HuH-7 (cell line): ENCODE data around the gene THRA.

Experiments used
- DNase-seq: peaks from one replicate; pipeline ENCODE4 v3.0.0; 2011; ENCODE audit warnings: low spot score

Gene THRA

DNA sequence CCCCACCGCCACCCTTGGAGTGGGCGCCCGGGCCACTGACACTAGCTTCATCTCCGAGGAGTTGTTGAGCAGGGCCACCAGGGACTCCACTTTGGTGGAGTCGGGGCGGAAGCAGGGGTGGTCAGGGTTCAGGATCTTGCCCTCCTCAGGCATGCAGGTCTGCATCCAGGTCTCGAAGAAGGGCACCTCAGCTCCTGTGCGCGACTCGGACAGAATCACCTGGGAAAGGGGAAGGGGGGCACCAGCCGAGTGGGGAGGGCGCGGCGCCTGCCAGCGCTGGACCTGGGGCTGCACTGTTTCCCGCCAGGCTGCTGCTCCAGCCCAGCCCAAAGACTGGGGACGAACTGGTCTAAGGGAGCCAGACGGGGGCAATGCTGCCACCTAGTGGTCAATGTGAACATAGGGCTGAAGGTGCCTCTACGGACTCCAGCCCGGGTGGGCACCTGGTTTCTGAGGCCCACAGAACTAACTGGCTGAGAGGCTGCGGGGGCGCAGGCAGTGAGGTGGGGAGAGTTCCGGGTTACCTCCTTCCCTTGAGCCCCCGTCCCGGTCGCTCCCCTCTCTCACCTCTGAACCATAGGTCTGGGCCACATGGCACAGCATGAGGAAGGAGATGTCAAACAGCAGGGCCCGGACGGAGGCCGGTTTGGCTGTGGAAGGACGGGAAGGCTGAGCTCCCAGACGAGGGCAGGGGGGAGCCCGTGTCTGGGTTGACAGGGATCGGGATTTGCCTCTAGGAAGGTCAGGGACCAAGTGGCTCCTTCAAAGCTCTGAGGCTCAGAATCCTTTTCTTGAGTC, 35.8 kb upstream of the THRA start:
- DNase-seq, result peak; percentile 94

DNA sequence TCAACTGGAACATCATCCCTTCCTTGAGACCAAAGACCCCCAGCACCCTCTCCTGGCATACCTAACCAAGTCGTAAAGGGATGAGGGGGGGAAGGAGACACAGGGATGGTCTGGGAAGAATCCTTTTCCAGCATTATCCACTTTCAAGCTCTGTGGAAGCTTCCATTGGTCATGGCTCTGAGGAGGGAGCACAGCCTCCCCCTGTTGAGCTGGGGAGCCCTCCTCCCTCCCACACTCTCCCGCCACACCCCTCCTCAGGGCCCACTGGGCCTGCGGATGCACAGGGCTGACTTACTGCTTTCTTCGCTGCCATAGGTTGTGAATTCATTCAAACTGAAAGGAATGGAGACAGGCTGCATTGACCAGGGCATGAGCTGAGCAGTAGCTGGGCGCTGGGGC, 35.2 kb upstream of the THRA start:
- no peak for DNase-seq

DNA sequence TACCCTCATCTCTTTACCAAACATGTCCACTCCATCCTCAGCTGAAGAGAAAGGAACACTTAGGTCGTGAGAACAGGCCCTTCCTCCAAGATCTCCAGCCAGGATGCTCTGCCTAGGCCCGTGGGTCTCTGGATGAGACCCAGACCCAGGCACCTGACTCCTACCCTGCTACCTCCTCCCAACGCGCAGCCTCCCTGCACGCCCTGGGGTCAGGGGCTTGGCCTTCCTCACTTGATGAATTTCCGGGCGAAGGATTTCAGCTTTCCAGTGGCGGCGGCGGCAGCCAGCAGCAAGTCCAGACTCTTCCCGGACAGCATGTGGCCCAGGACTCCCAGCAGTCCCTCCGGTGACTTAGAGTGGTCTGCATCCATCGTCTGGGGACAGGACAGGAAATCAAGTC, 34.2 kb upstream of the THRA start:
- no peak for DNase-seq

DNA sequence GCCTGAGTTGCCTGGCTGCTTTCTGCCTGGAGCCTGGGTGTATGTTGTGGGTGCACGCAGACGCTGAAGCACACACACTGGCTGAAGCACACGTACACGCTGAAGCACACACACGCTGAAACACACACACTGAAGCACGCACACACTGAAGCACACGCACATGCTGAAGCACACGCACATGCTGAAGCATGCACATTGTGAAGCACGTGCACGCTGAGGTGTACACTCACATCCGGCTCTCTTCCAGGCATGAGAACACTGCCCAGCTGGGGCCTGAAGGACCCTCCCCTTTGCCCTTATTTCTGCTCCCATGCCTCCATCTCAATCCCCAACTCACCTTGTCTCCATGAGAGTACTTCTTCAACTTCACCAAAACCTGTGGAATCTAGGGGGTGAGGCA, 31.1 kb upstream of the THRA start:
- DNase-seq, result no peak

DNA sequence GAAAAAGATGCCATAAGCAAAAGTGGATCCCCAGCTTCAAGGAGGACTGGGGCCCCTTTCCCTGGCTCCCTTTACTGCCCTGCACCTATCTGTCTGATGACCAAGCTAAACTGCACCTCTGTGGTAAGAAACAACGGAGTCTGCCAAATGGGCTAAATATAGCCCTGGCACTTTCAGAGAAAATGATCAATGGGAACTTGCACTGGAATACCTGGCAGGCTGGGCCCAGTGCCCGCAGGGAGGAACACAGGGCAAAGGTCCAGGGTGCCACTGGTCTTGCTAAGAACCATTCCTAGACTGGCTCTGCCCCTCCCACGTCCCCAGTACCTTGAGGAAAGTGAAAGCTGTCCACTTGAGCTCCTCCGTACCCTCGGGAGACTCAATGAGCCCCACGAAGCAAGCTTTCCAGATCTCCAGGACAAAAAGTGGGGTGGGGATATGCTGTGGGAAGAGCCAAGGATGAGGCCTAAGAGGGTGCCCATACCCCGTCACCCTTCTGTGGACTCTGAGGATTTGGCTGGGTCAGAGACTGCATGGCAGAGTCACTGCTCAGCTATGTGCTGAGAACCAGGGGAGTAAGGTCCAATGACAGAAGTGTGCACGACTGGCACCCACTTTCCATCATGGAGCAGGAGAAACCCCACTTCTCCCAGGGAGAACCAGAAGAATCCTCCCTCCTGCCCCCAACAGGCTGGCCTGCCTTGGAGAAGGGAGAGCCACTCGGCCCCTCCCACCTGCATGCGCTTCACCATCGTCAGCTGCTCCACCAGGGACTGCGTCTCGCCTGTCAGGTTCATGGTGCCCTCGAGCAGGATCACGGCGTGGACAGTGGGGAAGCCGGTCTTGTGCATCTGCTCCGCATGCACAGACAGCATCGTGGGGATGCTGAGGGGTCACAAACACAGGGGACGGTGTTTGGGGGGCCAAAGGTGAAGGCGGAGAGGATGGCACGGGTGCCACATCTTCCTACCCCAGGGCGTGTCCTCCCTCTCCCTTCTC, 30.1 kb upstream of the THRA start:
- DNase-seq, result no peak

DNA sequence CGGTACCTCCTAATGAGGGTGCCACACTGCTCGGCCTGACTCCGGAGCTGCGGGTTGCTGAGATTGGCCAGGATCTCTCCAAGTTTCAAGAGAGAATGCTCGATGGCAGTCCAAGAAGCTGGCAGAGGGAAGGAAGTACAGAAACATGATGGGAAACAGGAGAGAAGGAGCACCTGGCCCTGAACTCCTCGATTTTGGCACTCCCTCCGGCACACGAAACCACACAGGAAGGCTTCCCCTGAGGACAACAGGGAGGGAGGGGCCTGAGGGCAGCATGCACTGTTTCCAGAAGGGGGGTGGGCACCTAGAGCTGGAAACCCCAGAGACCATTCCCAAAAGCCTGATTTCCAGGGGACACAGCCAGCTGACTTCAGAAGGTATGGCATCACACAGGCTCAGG, 29.4 kb upstream of the THRA start:
- DNase-seq, result no peak

DNA sequence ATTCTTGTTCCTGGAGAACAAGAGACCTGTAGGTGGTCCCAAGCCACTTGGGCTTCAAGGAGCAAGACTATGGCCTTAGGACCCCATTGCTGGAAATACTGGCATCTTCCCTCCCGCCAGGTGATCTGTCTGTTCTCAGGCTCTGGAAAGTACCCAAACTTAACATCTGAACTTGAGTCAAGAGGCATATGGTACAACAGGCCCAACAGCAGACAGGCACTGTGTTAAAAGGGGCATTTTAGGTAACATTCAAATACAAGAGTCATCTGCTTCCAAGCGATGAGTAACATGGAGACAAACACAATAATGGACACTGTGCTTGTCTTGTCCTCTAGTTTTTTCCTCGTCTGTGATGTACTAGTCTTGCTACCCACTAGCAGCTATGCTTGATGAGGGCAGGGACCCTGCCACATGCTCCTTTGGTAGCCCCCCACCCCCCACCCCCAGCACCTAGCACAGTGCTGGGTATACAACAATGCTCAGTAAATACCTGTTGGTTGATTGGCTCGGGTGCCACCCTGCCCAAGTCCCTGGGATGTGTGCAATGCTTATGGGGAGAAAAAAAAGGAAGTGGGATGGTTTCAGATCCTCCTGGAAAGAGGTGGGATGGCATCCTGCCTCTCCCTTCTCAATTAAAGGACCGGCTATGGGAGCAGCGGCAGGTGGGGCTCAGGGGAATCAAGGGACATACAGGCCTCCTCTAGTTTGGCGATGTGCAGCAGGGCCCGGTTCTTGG, 28.2 kb upstream of the THRA start:
- no peak for DNase-seq

DNA sequence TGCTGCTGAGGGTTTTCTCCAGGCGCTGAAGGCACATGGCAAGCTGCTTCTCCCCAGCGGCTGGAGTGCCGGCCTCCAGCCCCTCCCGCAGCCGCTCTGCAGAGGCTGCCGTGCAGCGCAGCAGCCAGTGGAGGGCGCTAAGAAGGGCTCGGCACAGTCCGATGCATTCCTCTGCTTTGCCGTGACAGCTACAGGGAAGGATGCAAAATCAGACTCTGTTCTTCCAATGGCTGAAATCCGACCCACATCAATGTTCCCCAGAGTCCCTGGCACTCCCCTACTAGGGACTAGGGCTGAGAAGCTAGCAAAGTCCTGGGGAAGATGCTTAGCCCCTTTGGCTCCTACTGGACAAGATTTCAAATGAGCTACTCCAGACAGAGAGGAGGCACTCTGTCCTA, 27.6 kb upstream of the THRA start:
- DNase-seq, result peak; percentile 79

DNA sequence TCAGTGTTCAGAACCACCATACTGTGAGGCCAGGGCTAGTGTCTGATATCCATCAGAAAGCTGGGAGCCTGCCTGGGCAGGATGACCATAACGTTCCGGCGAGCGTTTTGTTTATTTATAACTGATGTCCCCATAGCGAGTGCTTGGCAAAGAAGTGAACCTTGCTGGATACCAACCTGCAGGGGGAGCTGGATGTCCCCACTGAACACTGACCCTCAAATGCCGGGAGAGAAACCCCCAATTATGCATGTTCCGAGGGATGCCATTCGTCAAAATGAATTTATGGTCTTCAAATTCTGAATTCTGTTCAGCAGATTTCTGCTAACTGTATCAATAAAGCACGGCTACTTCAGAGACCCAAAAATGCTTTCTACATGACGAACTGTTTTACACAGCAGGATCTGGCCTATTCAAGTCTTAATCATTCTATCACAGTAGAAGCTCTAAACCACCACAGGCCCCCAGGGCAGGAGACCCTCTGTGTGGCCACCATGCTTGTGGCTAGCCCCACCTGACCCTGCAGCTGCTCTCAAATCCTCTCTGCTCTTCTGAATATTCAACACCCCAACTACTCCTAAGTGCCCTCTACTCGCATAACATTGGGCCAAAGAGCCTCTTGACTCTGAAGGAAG, 23.8 kb upstream of the THRA start:
- peak; percentile 64 for DNase-seq

DNA sequence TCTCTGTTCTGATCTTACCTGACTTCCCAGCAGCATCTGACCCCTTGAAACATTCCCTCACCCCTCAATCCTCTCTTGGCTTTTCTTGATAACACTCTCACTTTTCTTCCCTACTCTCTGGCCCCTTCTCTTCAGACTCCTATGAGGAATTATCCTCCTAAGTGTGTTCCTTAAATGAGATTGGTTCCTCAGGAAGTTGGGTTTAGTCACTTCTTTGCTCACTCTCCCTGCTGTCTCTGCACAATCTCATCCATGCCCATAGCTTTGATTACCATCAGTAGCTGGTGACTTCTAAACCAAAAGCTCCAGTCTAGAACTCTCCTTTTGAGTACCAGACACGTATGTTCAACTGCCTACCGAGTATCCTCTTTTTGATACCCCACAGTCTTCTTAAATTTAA, 21.6 kb upstream of the THRA start:
- DNase-seq, result no peak

DNA sequence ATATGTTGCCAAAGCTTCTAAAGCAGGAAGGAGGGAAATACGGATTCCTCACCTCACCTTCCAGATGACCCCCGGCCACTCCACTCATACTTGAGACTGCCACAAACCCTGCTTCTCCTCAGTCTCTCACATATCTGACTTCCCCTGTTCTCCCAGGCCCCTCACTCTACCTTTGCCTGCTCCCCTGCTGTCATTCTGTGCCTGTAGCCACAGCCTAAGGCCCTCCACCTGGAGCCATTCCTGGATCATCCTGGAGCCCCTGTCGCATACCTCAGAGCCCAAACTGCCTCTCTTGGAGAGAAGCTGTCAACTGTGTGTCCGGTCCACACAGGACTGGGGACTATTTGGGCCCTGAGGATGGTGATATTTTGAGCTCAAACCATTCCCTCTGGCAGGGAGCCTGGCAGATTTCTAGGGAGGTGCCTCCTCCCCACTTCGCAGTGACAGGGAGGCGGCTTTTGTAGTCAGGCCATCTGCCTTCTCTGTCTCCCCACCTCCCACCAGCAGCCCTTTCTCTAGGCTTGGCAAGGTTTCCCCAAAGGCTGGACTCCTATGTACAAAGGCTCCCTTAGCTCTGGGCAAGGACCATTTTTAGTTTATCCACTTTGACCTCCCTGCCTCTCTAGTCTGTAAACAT, 6.3 kb upstream of the THRA start:
- no peak for DNase-seq

DNA sequence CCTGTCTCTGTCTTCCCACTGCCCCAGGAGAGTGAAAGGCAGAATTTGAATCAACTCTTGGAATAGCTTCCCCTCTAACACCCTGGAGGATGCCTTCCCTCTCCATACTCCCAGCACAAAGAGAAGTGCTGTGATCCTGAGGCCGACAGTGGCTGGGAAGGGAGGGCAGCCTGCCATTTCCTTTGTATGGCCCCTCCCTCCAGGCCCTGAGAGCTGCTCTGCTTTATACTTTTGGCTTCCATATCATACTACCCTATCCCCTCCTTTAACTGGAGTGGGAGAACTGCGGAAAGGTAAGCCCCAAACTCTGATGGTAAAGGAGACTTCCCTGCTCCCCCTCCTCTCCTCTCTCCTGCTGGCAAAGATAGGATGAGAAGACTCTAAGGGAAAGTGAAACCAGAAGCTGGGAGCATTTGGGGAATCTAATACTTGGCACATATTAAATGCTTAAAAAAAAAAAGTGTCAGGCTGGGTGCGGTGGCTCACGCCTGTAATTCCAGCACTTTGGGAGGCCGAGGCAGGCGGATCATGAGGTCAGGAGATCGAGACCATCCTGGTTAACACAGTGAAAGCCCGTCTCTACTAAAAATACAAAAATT, 4.5 kb upstream of the THRA start:
- DNase-seq, result no peak

DNA sequence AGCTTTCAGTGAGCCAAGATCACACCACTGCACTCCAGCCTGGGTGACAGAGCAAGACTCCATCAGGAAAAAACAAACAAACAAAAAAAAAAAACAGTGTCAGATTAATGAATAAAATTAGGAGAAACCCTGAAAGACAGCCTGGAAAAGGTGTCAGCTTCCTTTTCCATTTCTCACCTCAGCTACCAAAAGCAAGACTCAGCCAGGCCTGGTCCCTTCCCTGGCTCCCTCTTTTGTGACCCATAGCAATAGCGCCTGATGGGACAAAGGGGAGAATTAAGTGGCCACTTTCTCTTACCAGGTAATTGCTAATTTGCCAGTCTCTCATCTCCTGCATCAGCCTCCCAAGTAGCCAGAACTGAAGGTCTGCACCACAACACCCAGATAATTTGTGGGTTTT, 3.9 kb upstream of the THRA start:
- no peak for DNase-seq

DNA sequence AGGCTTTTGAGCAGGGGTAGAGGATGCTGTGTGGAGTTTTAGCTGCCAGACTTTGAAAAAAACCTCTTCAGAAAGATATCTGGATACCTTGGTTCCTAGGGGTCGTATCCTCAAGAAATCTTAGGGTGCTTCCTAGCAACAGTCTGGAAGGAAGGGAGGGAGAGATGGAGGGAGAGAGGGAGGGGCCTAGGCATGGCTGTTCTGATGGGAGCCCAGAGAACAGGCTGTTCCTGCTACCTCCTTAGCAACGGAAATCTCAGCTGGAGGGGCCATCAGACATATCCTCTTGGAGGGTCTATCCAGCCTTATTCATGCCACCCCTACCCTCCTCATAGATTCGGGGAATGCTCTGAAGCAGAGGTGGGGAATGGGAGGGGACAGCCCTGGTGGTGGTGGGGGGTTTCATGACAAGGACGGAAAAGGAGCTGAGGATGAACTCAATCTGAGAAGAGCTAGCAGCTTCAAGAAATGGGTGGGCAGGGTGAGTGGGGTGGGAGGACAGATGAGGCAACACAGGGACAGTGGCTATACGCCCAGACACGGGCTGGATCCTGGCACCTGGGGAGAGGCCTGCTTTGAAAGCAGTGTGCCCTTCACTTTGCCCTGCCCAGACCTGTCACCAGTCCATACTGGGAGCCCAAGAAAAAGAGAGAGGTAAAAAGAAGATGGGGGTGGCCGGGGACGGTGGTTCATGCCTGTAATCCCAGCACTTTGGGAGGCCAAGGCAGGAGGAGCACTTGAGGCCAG, 2.9 kb upstream of the THRA start:
- DNase-seq, result no peak

DNA sequence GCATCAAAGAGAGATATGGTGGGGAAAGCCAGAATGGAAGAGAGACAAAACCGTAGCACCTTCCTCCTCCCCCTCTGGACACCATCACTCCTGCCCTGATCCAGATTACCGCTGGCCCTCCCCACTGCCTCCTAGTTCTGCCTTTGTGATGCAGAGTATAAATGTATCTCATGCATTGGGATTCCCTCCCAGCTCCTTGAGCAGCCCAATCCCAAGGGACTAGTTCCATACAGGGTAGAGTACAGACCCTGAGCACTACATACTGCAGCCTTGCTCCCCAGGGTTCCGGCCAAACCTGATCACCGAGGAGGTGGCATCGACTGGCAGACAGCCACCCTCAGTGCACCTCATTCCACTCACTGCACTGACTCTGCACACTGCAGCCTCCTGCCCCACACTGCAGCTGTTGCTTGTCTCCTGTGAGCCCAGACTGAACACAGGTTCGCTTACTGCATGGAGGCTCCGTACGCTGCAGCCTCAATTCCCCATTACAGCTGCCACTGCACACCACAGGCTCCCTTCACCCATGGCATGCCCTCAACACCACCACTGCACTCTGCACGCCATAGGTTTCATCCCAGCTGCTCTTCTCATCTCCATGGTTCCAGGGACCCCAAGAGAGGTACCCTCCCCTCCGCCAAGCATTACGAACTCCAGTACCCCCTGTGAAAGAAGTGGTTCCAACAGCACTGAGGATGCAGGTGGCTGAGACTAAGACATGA, 1.7 kb upstream of the THRA start:
- no peak for DNase-seq

DNA sequence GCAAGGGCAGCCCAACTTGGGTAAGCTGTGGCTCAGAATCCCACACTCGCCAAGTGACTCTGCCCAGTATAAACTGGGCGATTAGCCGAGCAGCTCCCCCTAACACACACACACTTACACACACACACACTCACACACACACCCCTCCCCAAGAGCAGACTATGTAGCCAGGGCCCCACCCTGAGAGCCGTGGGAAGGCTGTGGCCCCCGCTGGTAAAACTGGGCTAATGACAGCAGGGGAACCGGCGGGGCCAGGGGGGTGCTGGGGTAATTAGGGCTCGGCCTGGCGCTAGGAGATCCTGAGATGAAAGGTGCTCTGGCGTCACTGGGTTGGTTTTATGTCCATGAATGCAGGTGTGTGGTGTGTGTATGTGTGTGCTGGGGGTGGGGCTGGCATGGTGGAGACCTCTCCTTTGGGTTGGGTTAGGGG, 1.1 kb upstream of the THRA start:
- no peak for DNase-seq

DNA sequence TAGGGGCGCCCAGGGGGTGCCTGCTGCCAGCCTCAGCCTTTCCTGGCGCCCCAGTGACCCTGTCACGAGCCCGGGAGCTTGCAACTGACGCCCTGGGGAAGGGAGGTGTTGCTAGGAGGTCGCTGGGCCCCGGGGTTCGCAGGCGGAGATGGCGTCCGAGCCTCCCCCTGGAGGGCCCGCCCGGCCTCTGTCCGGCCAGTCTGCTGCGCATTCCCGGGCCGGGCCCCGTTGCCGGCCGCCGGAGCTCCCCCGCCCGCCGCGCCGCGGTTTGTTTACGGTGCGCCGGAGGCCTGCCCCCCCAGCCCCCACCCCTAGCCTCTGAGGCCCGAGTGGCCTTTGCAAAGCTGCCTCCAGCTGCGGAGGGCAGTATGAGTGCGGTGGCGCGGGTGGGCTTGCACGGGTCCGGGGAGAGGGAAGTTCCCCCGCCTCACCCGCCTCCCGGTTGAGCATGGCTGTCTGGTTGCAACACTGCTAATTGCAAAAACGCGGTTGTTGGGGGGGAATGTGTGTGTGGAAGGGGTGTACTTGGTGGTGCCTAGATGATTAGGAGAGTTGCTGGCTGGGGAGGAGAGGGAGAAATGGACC, 514 bp downstream of the THRA start:
- DNase-seq, result peak; percentile 56

DNA sequence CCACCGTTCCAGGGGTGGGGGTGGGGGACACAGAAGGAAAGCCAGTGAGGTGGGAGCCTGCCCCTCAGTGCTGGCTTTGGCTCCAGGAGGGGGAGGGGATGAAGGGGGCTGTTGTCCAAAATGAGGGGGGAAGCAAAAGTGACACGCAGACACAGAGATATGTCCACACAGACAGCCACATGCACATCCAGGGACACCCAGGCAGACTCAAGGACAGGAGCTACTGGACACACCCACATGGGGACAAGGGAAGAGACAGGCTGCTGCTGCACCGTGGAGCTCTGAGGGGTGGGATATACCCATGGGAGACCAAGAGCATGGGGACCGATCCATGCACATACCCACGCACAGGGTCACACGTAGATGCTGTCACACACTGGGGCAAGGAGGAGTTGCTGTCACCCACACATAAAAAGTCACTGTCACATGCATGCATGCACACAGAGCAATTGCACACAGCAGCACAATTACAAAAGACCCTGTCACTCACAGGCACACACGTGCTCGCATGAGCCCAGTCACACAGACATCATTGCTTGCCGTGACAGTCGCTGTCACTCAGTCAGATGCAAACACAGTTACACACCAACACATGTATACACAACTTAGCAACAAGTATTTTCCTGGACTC, 1.3 kb downstream of the THRA start:
- no peak for DNase-seq
